HL-60/S4 treated with phorbol 12-myristate 13-acetate at 8.2 ng/mL for 4 days and 3 days (cell line): ENCODE data around the gene SLC11A2.
"Not testable (repeated sequence)": the region's sequence is repeated elsewhere in the genome, so short reads cannot be mapped to it uniquely, and the experiment has no call there.

Experiments used
- in situ Hi-C: fragments of 300-500 bp; cut with MboI; formaldehyde crosslinking; loops from 2 replicates; pipeline ENCODE4 v1.15.0; 2022; ENCODE audit warnings: low sequenced_read_pairs

SLC11A2 gene

GRCh38 chr12:50951112-50951511 is 75.1 kb downstream of the SLC11A2 start:
- in situ Hi-C loops: no loop called here

GRCh38 chr12:50949801-50950302 is 76.3 kb downstream of the SLC11A2 start:
- in situ Hi-C loops: no loop called here

GRCh38 chr12:50948798-50949197 is 77.4 kb downstream of the SLC11A2 start:
- in situ Hi-C loops: no loop called here

GRCh38 chr12:50947933-50948626 is 78.1 kb downstream of the SLC11A2 start:
- in situ Hi-C loops: no loop called here

- in situ Hi-C loops: no loop called here
These were observed 88.5 kb downstream of the SLC11A2 start for GRCh38 chr12:50937653-50938052.

- in situ Hi-C loops: no loop called here
These were observed 89.2 kb downstream of the SLC11A2 start for GRCh38 chr12:50936821-50937530.

- in situ Hi-C loops: no loop called here
These were observed 91.0 kb downstream of the SLC11A2 start for GRCh38 chr12:50934981-50935807.

GRCh38 chr12:50934371-50934851 is 91.8 kb downstream of the SLC11A2 start:
- in situ Hi-C loops: no loop called here

- in situ Hi-C loops: no loop called here
These were observed 92.6 kb downstream of the SLC11A2 start for GRCh38 chr12:50933459-50934124.

- in situ Hi-C loops: no loop called here
These were observed 93.3 kb downstream of the SLC11A2 start for GRCh38 chr12:50932787-50933280.

- in situ Hi-C loops: not testable (repeated sequence)
These were observed 95.7 kb downstream of the SLC11A2 start for GRCh38 chr12:50930477-50930876.

- in situ Hi-C loops: no loop called here
These were observed 96.4 kb downstream of the SLC11A2 start for GRCh38 chr12:50929831-50930230.
